Stimulated activated CD8-positive, alpha-beta memory T cell treated with anti-CD3 and anti-CD28 coated beads, Interleukin-4, amount 100 ng/mL, for 48 hours (primary cell): Measurements from ENCODE around the gene TST.

Experiments
- DNase-seq: peaks from one replicate; pipeline ENCODE4 v3.0.0-alpha.2; 2020

The TST gene

GRCh38 chr22:37019309-37020191 is at the start of gene TST, which contains the start of gene MPST:
Gene TST, minus strand, starts transcription at chr22:37019447. Its CDS starts 715 bp downstream, at chr22:37018732.
Gene MPST, plus strand, starts transcription at chr22:37019742. Its CDS starts 95 bp downstream, at chr22:37019837.
- DNase-seq = peak; percentile 58

- DNase-seq = no peak
Measured at GRCh38 chr22:37068859-37069258, 49.6 kb upstream of the TST start.

GRCh38 chr22:37067428-37067827 is 48.2 kb upstream of the TST start:
- DNase-seq = no peak

- no peak for DNase-seq
Measured at GRCh38 chr22:37065961-37066360, 46.7 kb upstream of the TST start.

GRCh38 chr22:37065180-37065579 is 45.9 kb upstream of the TST start:
- no peak for DNase-seq

- DNase-seq = no peak
Measured at GRCh38 chr22:37064553-37064952, 45.3 kb upstream of the TST start.

- DNase-seq = no peak
Measured at GRCh38 chr22:37063431-37064420, 44.5 kb upstream of the TST start.

GRCh38 chr22:37062702-37063381 is 43.6 kb upstream of the TST start:
- DNase-seq = no peak

GRCh38 chr22:37062376-37062675 is 43.1 kb upstream of the TST start:
- peak; percentile 47 for DNase-seq

GRCh38 chr22:37061611-37062375 is 42.5 kb upstream of the TST start:
- DNase-seq = no peak

GRCh38 chr22:37060801-37061610 is 41.8 kb upstream of the TST start:
- DNase-seq = peak; percentile 85

- DNase-seq = peak; percentile 53
Measured at GRCh38 chr22:37059876-37060449, 40.7 kb upstream of the TST start.

- no peak for DNase-seq
Measured at GRCh38 chr22:37058917-37059701, 39.9 kb upstream of the TST start.

GRCh38 chr22:37057796-37058510 is 38.7 kb upstream of the TST start:
- DNase-seq = no peak

- no peak for DNase-seq
Measured at GRCh38 chr22:37057226-37057625, 38.0 kb upstream of the TST start.

GRCh38 chr22:37056246-37056645 is 37.0 kb upstream of the TST start:
- DNase-seq = no peak

- no peak for DNase-seq
Measured at GRCh38 chr22:37054600-37055365, 35.5 kb upstream of the TST start.

- no peak for DNase-seq
Measured at GRCh38 chr22:37054056-37054395, 34.8 kb upstream of the TST start.
